Activated CD4-positive, CD25-positive, alpha-beta regulatory T cell treated with anti-CD3 and anti-CD28 coated beads, Interleukin-2, amount 50 U/mL, for 16 hours (primary cell): Measurements from ENCODE around the gene MPV17L.
"Not testable (repeated sequence)": the region's sequence is repeated elsewhere in the genome, so short reads cannot be mapped to it uniquely, and the experiment has no call there.

Experiments used
- DNase-seq: peaks from one replicate; pipeline ENCODE4 v3.0.0-alpha.2; 2020; ENCODE audit warnings: low read depth, low spot score

Gene MPV17L

DNA sequence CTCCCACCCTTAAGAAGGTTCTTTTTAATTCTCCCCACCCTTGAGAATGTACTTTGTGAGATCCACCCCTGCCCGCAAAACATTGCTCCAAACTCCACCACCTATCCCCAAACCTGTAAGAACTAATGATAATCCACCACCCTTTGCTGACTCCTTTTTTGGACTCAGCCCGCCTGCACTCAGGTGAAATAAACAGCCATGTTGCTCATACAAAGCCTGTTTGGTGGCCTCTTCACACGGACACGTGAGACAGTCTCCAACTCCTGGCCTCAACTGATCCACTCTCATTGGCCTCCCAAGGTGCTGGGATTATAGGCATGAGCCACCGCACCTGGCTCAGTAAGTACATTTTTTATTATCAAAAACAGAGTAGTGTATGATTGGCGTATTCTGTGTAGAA is 13.9 kb downstream of the MPV17L start:
- not testable (repeated sequence) for DNase-seq

DNA sequence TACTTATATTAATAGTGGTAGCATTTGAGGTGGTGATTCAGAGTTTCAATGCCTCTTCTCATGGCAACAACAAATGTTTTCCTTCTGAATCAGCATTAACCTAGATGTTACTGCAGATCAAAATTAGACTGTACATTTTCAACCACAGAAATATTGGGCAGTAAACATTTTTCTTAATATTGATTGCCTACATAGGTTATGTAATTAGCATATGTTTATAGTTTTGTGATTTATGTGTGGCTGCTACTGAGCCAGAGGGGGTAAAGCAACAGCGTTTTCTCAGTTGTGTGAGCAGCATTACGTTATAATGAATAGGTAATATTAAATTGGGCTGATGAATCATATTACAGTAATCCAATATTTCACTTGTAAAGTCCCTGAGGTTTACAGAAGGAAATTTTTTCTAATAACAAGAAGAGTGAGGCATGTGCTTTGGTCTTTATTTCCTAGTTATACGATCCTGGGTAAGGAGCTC is 20.0 kb downstream of the MPV17L start:
- DNase-seq: no peak

DNA sequence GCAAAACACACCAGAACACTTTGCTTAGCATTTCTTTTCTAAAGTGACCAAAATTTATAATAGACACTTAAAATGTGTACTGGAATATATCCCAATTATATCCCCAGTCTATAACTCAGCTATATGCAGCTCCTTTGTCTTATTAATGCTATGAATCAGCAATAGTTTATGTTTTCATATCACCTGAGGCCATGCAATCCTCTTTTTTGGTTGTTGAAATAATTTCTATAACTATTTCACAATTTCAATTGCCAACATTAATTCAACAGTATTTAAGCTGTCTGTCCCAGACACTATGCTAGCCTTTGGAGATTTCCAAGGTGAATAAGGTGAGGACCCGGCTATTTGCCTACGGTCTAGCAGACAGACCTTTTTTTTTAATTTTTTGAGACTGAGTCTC is 21.6 kb downstream of the MPV17L start:
- DNase-seq: no peak

DNA sequence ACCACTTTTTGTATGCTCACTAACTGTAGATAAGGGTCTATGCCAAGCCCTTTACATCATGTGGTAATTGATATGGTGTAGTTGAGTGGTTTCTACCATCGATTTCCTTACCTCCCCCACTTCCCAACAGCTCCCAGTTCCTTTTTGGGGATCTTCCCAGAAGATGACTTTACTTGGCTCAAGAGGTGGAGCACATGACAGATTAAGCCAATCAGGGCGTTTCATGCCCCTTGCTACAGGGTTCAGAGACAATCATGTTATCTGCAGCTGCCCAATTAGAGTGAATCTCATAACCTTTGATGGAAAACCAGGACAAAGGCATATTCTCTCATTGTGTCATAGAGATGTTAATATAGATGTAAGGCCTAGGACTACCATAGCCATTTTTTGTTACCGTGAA is 22.7 kb downstream of the MPV17L start:
- DNase-seq: no peak

DNA sequence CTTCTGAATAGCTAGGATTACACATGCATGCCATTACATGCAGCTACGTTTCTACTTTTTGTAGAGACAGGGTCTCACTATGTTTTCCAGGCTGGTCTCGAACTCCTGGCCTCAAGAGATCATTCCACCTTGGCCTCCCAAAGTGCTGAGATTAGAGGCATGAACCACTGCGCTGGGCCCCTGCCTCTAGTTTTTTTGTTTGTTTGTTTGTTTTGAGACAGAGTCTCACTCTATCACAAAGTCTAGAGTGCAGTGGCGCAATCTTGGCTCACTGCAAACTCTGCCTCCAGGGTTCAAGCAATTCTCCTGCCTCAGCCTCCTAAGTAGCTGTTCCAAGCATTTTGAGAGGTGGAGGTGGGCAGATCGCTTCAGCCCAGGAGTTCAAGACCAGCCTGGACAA is 26.1 kb downstream of the MPV17L start:
- DNase-seq: not testable (repeated sequence)

DNA sequence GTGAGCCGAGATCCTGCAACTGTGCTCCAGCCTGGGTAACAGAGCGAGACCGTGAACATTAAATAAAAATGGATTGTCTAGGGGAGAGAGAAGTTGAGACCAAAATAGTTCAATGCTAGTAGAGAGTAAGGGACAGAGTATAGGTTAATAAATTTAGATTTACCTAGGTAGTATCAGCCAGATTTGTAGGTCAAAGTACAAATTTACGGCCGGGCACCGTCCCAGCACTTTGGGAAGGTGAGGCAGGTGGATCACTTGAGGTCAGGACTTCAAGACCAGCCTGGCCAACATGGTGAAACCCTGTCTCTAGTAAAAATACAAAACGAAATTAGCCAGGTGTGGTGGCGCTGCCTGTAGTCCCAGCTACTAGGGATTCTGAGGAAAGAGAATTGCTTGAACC is 26.7 kb downstream of the MPV17L start:
- no peak for DNase-seq

DNA sequence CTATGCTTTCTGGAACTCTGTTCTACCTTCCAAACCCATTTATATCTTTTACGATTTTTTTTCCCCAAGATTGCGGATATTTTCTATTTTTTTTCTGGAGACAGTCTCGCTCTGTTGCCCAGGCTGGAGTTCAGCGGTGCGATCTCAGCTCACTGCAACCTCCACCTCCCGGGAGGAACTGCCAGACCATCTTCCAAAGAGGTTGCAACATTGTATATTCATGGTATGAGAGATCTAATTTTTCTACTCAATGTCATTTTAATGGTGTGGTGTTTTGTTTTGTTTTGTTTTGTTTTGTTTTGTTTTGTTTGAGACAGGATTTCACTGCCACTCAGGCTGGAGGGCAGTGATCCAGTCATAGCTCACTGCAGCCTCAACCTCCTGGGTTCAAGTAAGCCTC is 30.3 kb downstream of the MPV17L start:
- DNase-seq: no peak

DNA sequence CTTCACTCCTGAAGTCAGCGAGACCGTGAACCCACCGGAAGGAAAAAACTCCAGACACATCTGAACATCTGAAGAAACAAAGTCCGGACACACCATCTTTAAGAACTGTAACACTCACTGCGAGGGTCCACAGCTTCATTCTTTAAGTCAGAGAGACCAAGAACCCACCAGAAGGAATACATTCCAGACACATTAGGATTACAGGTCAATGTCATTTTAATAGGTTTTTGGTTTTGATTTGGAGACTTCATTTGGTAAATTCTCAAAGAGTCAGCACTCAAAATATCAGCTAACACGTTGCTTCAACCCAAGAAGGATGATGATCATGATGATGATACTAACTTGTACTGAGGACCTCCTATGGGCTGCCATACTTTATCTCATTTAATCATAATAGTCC is 31.2 kb downstream of the MPV17L start:
- no peak for DNase-seq

DNA sequence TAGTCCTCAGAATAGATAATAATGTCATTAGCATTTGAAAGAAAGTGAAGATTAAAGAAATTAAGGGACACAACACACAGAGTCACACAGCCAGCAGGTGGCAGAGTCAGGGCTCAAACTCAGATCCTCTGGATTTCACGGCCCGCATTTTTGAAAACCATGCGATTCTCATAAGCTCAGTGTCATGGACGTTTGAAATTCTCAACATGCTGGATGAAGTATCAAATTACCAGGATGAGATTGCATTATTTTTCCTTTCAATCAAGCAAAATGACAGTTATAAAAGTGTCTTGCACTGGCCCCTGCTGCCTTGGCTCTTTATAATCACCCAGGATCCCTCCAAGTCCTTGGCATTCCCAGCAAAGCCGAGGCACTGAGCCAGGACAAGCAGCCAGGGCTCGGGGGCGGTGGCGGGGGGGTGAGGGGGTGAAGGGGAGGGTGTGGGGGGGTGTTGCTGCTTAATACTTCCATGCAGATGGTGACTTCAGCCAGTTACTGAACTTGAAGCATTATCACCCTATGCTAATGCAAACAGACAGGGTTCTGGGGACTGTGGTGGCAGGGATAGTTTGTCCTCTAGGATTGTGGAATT is 32.2 kb downstream of the MPV17L start:
- peak; percentile 12 for DNase-seq

DNA sequence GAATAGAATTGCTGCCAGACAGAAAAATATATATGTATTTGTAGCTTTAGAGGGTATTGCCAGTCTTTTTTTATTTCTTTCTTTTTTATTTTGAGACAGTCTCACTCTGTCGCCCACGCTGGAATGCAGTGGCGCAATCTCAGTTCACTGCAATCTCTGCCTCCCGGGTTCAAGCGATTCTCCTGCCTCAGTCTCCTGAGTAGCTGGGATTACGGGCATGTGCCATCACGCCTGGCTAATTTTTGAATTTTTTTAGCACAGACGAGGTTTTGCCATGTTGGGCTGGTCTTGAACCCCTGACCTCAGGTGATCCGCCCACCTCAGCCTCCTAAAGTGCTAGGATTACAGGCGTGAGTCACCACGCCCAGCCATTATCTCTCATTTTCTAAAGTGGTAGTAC is 35.3 kb downstream of the MPV17L start:
- DNase-seq: not testable (repeated sequence)

DNA sequence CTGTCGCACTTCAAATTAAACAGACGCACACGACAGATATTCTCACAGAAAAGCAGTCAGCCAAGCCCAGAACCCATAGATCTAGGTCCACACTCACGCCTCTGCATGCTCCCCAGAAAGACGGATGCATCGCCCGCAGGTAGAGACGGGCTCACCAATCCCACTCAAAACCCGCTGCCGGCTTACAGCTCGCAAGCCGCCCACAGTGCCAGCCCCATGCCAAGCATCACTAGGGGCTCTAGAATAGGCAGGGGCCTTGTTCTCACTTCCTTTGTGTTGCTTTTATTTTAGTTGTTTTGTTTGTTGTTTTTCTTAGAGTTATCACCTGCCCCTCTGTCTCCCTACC is 38.5 kb downstream of the MPV17L start:
- no peak for DNase-seq

DNA sequence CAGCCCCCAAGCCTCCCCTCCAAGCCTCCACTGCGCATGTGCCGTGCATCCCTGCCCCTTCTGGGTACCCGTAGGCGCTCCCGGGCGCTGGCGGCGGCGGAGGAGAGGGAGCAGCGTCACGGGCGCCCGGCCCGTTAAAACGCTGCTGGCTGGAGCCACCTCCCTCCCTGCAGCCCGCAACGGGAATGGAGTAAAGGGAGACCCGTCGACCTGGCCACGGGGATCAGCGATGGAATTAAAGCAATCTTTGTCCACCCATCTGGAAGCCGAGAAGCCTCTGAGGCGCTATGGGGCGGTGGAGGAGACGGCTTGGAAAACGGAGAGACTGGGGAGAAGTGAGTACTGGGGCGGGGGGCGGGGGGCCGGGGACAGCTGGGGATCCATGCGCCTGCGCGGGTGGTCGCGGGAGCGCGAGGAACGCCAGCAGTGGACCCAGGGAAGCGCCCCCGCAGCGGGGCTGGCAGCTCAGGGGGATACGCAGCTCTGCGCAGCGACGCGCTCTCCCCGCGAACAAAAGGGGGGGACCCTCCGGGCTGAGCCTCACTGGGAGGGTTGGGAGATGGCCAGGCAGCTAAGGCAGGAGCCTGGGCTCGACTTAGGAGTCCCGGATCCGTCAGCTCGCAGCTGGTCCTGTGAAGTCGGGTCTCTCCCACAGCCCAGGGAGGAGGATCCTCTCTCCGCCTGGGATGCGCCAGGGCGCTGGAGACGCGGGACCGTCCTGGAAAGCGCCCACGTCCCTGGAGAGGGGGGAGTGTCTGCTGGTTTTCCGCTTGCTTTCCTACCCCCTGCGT is 39.1 kb downstream of the MPV17L start, which contains the start of gene BMERB1:
Gene BMERB1, plus strand, starts transcription at position 164 of the 791 bp plus-strand sequence. Its CDS starts 66 bp downstream, at position 230.
- DNase-seq: peak; percentile 28

DNA sequence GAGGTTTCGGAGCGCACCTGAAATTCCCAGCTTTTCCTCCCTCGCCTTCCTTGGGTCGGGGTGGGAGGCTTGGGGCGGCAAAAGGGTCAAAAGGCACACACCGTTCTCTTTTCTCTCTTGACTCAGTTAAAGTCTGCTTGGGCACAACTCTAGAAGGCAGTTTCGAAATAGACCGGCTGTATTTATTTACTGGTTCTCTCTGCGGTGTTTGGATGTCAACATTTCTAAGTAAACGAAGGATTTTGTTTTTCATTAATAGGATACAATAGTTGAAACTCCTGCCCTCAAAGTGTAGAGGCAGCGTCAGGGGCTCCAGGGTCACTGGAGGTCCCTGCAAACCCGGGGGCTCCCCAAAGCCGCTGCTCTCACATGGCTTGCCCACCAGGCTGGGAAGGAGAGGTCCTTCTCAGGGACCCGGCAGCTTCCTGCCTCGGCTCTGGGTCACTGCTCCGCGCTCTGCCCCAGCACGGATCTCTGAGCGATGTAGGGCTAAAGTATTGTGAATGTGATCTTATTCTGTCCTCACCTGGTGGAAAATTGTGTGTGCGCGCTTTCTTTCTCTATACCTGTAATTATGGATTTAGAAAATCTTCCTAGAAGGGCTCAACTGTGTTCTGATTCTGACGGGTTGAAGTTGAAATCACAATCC is 39.8 kb downstream of the MPV17L start:
- DNase-seq: no peak

DNA sequence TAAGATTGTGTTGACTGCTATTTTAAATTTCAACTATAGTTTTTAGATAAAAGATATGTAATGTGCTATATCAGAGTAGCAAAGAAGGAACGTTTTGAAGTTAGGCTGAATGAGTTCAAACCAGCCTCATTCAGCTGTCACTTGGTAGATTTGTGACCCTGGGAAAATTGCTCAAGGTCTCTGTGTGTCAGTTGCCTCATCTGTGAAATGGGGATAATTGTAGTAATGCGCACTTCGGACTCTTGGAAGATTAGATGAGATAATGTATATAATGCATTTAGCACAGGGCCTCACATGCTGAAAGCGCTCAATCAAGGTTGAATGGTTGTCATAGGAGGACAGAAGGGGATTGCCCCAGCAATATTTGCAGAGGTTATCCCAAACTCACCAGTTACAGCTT is 43.5 kb downstream of the MPV17L start:
- DNase-seq: no peak

DNA sequence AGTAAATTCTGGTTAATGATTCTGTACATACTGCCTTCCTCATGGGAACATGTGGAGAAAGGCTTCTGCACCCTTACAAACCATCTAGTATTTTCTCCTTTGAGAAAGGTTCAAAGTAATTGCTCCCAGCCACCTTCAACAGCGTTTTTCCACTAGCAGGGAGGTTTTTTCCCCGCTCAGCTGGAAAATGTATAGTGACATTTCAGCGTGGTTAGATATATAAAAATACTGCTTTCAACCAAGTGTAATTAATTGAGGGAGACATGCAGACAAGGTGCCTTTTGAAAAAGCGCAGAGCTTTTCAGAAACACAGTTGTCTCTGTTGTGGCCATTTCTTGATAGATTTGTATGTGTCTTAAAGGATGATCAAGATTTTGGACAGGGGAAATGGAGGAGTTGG is 44.0 kb downstream of the MPV17L start:
- no peak for DNase-seq

DNA sequence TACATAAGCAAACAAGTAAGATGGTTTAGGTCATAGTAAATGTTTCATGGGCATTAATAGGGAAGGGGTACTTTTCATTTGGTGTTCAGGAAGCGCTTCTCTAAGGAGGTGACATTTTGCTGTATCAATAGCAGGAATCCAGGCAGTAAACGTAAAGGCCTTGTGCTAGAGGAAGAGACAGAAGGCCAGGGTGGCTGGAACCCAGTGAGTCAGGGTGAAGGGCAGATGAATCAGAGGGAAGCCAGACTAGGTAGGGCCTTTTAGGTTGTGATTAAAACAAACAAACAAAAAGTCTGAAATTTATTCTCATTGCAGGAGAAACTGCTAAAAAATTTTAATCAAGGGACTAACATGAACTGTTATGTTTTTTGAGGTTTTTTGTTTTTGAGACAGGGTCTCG is 45.3 kb downstream of the MPV17L start:
- DNase-seq: no peak

DNA sequence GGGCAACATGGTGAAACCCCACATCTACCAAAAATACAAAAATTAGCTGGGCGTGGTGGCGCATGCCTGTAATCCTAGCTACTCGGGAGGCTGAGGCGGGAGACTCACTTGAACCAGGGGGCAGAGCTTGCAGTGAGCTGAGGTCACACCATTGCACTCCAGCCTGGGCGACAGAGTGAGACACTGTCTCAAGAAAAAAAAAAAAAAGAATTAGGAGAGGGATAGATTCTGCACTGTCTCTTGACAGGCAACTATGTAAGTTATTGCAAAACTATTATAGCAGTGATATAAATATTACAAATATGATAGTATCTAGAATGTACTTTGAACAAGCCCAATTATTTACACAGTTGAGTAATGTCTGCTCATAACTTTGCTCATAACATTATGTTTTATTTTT is 46.6 kb downstream of the MPV17L start:
- DNase-seq: not testable (repeated sequence)

DNA sequence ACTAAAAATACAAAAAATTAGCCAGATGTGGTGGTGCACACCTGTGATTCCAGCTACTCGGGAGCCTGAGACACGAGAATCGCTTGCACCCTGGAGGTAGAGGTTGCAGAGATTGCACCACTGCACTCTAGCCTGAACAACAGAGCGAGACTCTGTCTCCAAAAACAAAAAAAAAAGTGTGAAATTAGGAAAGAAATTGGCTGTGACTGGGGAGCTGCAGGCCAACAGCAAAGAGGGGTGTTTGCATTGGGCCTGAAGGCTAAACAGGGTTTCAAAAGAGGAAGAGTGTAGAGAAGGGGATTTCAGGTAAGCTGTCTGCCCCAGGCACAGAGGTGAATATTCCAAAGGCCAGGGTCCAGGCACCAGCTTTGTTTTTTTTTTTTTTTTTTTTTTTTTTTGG is 48.2 kb downstream of the MPV17L start:
- no peak for DNase-seq

DNA sequence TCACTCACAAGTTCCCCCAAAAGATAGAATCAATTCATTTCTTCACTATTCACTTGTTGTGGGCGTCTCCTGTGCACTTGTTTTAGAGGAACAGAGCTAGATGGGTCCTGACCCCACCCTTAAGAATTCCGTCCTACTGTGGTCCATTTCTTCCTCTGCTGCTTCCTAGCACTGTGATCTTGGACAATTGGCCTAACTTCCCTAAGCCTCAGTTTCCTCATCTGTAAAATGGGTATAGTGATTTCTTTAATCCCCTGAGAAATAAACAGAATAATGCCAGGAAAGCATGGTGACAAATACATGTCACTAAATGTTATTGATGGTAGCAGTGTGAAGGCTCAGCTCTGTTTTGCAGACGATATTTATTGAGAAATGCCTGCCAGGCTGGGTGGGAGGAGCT is 48.7 kb downstream of the MPV17L start:
- DNase-seq: no peak

DNA sequence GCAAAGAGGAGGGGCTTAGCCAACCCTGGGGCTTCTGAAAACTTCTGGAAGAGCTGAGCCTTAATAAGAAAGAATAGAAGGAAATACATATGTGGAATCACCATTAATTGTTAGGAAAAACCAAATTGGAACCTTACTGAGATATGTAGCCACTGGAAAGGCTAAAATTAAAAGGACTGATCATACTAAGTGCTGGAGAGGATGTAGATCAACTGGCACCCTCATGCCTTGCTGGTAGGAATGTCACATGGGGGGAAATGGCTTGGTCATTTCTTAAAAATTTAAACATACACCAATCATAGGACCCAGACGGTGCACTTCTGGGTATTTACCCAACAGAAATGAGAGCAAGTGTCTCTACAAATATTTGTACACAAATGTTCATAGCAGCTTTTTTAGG is 49.9 kb downstream of the MPV17L start:
- no peak for DNase-seq

DNA sequence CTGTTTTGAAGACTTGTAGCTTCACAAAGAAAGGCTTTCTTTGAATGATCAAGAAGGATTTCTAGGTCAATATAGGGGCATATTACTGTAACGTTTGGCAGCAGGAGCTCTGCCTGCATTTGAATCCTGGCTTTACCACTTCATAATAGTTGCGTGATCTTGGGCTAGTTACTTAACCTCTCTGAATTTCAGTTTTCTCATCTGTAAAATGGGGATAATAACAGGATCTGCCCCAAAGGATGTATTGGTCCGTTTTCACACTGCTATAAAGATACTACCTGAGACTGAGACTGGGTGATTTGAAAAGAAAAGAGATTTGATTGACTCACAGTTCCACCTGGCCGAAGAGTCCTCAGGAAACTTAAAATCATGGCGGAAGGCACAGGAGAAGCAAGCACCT is 51.3 kb downstream of the MPV17L start:
- no peak for DNase-seq

DNA sequence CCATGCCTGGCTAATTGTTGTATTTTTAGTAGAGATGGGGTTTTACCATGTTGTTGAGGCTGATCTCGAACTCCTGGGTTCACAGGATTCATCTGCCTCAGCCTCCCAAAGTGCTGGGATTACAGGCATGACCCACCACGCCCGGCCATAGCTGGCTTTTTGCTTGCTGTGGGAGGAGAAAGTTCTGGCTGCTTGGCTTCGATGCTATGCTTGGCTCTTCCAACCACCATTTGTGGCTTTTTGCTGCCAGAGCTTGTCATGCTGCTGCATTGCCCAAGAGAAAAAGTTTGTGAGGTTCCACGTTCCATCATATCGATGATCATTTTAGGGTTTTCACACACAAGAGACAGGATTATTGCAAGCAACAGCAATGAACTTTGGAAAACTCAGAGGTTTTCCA is 55.1 kb downstream of the MPV17L start:
- DNase-seq: no peak
